RWPE2 (cell line): Measurements from ENCODE around the gene RAB9B.
A peak's percentile ranks its signal among the peaks of the same experiment; 100 is the strongest.

Experiments used
- ATAC-seq: fragments of 200-7000 bp; cut with Tn5 transposase; 3 replicates; pipeline ENCODE4 v1.9.1; 2021; ENCODE audit warnings: low read depth
- DNase-seq: peaks from one replicate; pipeline ENCODE4 v3.0.0-alpha.2; 2020; ENCODE audit warnings: low spot score
- H3K27ac ChIP-seq: fragments of 450-650 bp; 2 replicates; pipeline ENCODE4 v1.5.1; 2017; ENCODE audit warnings: mild to moderate bottlenecking; ENCODE audit not compliant: poor library complexity, severe bottlenecking
- H3K27me3 ChIP-seq: fragments of 250-450 bp; sonication (Bioruptor Pico); 2 replicates; pipeline ENCODE4 v1.5.1; 2021; ENCODE audit warnings: mild to moderate bottlenecking, moderate library complexity; ENCODE audit not compliant: insufficient read depth, poor library complexity, severe bottlenecking
- H3K36me3 ChIP-seq: fragments of 250-450 bp; sonication (Bioruptor Pico); 2 replicates; pipeline ENCODE4 v1.5.1; 2020; ENCODE audit warnings: low read depth, mild to moderate bottlenecking, moderate library complexity
- H3K4me1 ChIP-seq: fragments of 250-450 bp; sonication (Bioruptor Pico); 2 replicates; pipeline ENCODE4 v1.5.1; 2021; ENCODE audit warnings: mild to moderate bottlenecking, moderate library complexity; ENCODE audit not compliant: insufficient read depth, poor library complexity, severe bottlenecking
- H3K4me3 ChIP-seq: fragments of 250-450 bp; sonication (Bioruptor Pico); 2 replicates; pipeline ENCODE4 v1.5.1; 2021; ENCODE audit warnings: mild to moderate bottlenecking, moderate library complexity; ENCODE audit not compliant: severe bottlenecking
- H3K9me3 ChIP-seq: fragments of 250-450 bp; sonication (Bioruptor Pico); 2 replicates; pipeline ENCODE4 v1.5.1; 2021; ENCODE audit warnings: mild to moderate bottlenecking, moderate library complexity; ENCODE audit not compliant: severe bottlenecking
- CTCF ChIP-seq: fragments of 450-650 bp; IDR thresholded peaks from one replicate; pipeline ENCODE4 v1.5.1; 2017; ENCODE audit warnings: mild to moderate bottlenecking, moderate library complexity; ENCODE audit not compliant: poor library complexity, severe bottlenecking

RAB9B gene

GRCh38 chrX:103800318-103800717, 31.7 kb downstream of the RAB9B start:
- no peak for TF ChIP-seq CTCF
- Histone ChIP-seq H3K9me3 (no peaks in the 10 kb centered on the region), H3K27me3 (no peaks in the 10 kb centered on the region), H3K27ac (no peak overlapping the region), H3K4me3 (no peak overlapping the region), H3K36me3 (no peaks in the 10 kb centered on the region), H3K4me1 (no peaks in the 10 kb centered on the region)
- ATAC-seq (no peak), DNase-seq (no peak)

GRCh38 chrX:103797691-103798090, 34.4 kb downstream of the RAB9B start:
- no peak for DNase-seq
- peaks cover 4% of the 10 kb centered on the region for H3K4me1 ChIP-seq
- no peaks in the 10 kb centered on the region for H3K36me3 ChIP-seq
- ATAC-seq: no peak
- H3K4me3 ChIP-seq: no peak overlapping the region
- H3K27ac ChIP-seq: no peak overlapping the region
- TF ChIP-seq CTCF: no peak
- H3K27me3 ChIP-seq: no peaks in the 10 kb centered on the region
- no peaks in the 10 kb centered on the region for H3K9me3 ChIP-seq

- H3K27me3 ChIP-seq: no peaks in the 10 kb centered on the region
- TF ChIP-seq CTCF: no peak
- ATAC-seq: no peak
- no peaks in the 10 kb centered on the region for H3K36me3 ChIP-seq
- no peak overlapping the region for H3K4me3 ChIP-seq
- no peaks in the 10 kb centered on the region for H3K9me3 ChIP-seq
- H3K4me1 ChIP-seq: peaks cover 11% of the 10 kb centered on the region
- no peak overlapping the region for H3K27ac ChIP-seq
- DNase-seq: no peak
Measured at GRCh38 chrX:103794119-103794518, 37.9 kb downstream of the RAB9B start.

GRCh38 chrX:103793545-103793940, 38.5 kb downstream of the RAB9B start:
- H3K27ac ChIP-seq: peak overlapping the region; percentile 38
- no peak for DNase-seq
- no peak for TF ChIP-seq CTCF
- H3K36me3 ChIP-seq: no peaks in the 10 kb centered on the region
- ATAC-seq: peak; percentile 17; the same call in 1 of the 3 replicates
- no peak overlapping the region for H3K4me3 ChIP-seq
- no peaks in the 10 kb centered on the region for H3K9me3 ChIP-seq
- H3K4me1 ChIP-seq: peaks cover 11% of the 10 kb centered on the region
- H3K27me3 ChIP-seq: no peaks in the 10 kb centered on the region

- ATAC-seq (peak; percentile 81), DNase-seq (no peak)
- no peak for TF ChIP-seq CTCF
- Histone ChIP-seq H3K36me3 (no peaks in the 10 kb centered on the region), H3K9me3 (no peaks in the 10 kb centered on the region), H3K4me1 (peaks cover 11% of the 10 kb centered on the region), H3K4me3 (no peak overlapping the region), H3K27me3 (no peaks in the 10 kb centered on the region), H3K27ac (peak overlapping the region; percentile 38)
Measured at GRCh38 chrX:103792916-103793544, 39.0 kb downstream of the RAB9B start.
